ENCODE data around the gene DRAM1. TPM values are rescaled to one million over a fixed set of nuclear protein-coding genes. Genes with fewer than 3 reads are reported as not detected.

The DRAM1 gene
- total RNA-seq, 1 experiment from 2014 or later, result 6.5 TPM

DNA sequence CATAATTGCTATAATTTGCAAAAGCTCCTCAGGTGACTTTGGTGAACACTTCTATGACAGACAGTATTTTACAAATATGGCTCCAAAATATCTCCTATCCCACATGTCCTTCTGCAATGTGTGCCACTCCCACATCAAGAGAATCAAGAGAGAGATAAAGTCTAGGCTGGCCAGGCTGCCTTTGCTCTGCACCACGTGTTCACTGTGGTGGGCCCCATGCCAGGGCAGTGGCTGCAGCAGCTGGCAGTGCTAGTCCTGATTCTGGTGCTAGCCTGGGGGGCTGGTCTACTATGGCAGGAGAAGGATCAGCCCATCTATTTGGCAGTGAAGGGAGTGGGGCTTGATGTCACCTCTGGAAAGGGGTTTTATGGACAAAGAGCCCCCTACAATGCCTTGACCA, 86.3 kb downstream of the DRAM1 start:
- H3K27me3 ChIP-seq (ENCODE audit: insufficient read depth, low read length), result no peaks in the 10 kb centered on the region
- no peak overlapping the region for H3K9ac ChIP-seq (ENCODE audit: extremely low read depth, insufficient read length, low read length)
- H4K5ac ChIP-seq (ENCODE audit: insufficient read length, low read depth, low read length), result no peak overlapping the region
- no peak for DNase-seq
- no peak overlapping the region for H2BK120ac ChIP-seq (ENCODE audit: low read depth, low read length, poor library complexity, severe bottlenecking)
- no peak overlapping the region for H2BK20ac ChIP-seq (ENCODE audit: low read depth, low read length, poor library complexity, severe bottlenecking)
- no peak overlapping the region for H3K4me3 Mint-ChIP-seq
- H3T11ph ChIP-seq (ENCODE audit: low read length), result no peak overlapping the region
- H3K79me2 ChIP-seq (ENCODE audit: insufficient read depth, low read length), result no peaks in the 10 kb centered on the region
- H3K9me3 Mint-ChIP-seq, result peaks cover 9 to 12% of the 10 kb centered on the region in 2 experiments
- H4K8ac ChIP-seq (replicated peaks; ENCODE audit: insufficient read length, low read depth, low read length), result no peak overlapping the region
- no peak overlapping the region for H2BK5ac ChIP-seq (ENCODE audit: insufficient read length, low read length)
- H4K91ac ChIP-seq (ENCODE audit: insufficient read length, low read depth, low read length), result no peak overlapping the region
- H3K23ac ChIP-seq (ENCODE audit: insufficient read length, low read depth, low read length), result no peak overlapping the region
- H3K18ac ChIP-seq (ENCODE audit: insufficient read length, low read depth, low read length), result no peak overlapping the region
- H2AK5ac ChIP-seq (ENCODE audit: insufficient read length, low read length), result no peak overlapping the region
- no peaks in the 10 kb centered on the region for H3K27me3 Mint-ChIP-seq (ENCODE audit: low read depth)
- no peak overlapping the region for H2BK15ac ChIP-seq (ENCODE audit: low read depth, low read length)
- no peak overlapping the region for H2BK12ac ChIP-seq (ENCODE audit: insufficient read length, low read depth, low read length)
- TF ChIP-seq, protein P1, sequence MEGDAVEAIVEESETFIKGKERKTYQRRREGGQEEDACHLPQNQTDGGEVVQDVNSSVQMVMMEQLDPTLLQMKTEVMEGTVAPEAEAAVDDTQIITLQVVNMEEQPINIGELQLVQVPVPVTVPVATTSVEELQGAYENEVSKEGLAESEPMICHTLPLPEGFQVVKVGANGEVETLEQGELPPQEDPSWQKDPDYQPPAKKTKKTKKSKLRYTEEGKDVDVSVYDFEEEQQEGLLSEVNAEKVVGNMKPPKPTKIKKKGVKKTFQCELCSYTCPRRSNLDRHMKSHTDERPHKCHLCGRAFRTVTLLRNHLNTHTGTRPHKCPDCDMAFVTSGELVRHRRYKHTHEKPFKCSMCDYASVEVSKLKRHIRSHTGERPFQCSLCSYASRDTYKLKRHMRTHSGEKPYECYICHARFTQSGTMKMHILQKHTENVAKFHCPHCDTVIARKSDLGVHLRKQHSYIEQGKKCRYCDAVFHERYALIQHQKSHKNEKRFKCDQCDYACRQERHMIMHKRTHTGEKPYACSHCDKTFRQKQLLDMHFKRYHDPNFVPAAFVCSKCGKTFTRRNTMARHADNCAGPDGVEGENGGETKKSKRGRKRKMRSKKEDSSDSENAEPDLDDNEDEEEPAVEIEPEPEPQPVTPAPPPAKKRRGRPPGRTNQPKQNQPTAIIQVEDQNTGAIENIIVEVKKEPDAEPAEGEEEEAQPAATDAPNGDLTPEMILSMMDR (conservative IDR thresholded peaks at IDR 0.05), result no peak
- H3K4ac ChIP-seq (ENCODE audit: low read depth, low read length), result no peak overlapping the region
- H3K9me3 ChIP-seq (ENCODE audit: control insufficient read depth, low read depth, low read length), result no peaks in the 10 kb centered on the region
- no peak overlapping the region for H3K27ac Mint-ChIP-seq
- no peak overlapping the region for H3K4me2 ChIP-seq (ENCODE audit: insufficient read depth, insufficient read length, low read length)
- H3K4me1 ChIP-seq (ENCODE audit: insufficient read depth, low read length), result no peaks in the 10 kb centered on the region
- no peaks in the 10 kb centered on the region for H4K20me1 ChIP-seq (ENCODE audit: control insufficient read depth, insufficient read depth, insufficient read length)
- H3K27ac ChIP-seq (ENCODE audit: insufficient read length, low read depth, low read length), result no peak overlapping the region
- H2AFZ ChIP-seq (ENCODE audit: low read length), result no peak overlapping the region
- peaks cover 0 to 4% (median 4%) of the 10 kb centered on the region in 3 experiments; a peak in 2 of 7 replicates for H3K36me3 Mint-ChIP-seq (ENCODE audit: insufficient read depth in 1 of 3, low read depth in 3 of 3)
- no peaks in the 10 kb centered on the region for H3K79me1 ChIP-seq (ENCODE audit: insufficient read depth, low read depth, low read length, poor library complexity, severe bottlenecking)
- no peak overlapping the region for H3K56ac ChIP-seq (ENCODE audit: insufficient read length, low read depth, low read length)
- no peak overlapping the region for H3K14ac ChIP-seq (ENCODE audit: insufficient read depth, low read length)
- H3K23me2 ChIP-seq (ENCODE audit: insufficient read length, low read depth, low read length, poor library complexity, severe bottlenecking), result no peaks in the 10 kb centered on the region
- no peaks in the 10 kb centered on the region for H3K4me1 Mint-ChIP-seq
- WGBS (ENCODE audit: extremely low coverage, insufficient read length, low lambda C conversion rate), result no CpG with 5 or more reads among the region's 1 CpG
